ENCODE results near the gene TLX1.

TLX1 gene

DNA sequence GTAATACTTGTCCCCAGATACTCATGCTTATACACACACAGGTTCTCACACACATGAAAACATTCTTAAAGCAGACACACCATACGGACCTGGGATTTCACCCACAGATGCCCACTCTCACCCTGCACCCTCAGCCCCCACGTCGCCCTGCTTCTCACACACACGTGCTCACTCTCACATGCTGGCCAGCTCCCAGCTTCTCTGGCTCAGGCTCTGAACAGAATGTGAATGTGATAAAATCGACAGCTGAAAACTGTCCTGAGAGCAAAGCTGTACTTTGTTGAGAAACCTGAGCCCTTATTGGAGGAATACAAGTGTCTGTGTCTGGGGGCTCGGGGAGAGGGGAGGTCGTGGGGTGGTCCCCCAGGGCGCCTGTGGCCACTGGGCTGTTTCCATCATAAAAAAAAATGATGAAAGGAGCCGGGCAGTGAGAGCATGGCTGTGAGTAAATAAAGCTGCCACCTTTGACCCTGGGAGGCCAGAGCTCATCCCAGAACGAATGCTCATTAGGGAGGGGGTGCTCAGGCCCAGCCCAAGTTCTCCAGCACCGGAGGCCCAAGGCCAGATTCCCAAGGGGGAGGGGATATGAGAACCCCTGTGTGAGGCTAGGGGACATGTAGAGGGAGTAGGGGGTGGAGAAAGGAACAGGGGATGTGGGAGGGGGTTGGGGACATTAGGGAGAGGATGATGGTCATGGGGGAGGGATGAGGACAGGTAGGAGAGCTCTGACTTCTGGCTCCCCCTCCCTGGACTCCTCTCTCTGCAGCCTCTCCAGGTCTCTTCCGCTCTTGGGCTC is 18.1 kb upstream of the TLX1 start:
- DNase-seq (ENCODE audit: low spot score), result no peak

DNA sequence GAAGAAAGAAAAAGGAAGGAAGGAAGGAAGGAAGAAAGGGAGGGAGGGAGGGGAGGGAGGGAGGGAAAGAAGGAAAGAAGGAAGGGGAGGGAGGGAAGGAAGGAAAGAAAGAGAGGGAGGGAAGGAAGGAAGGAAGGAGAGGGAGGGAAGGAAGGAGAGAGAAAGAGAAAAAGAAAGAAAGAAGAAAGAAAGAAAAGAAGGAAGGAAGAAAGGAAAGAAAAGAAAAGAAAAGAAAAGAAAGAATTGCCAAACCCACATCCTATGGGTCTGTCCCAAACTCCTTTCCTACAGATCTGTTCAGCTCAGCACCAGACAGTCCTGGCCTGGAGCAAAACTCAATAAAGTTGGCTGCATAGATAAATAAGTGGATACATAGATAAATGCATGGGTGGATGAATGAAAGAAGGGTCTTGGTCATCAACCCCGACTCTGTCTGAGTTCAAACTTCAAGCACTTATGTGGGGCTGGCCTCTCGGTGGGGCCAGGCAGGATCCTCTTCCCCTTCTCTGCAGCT is 17.2 kb upstream of the TLX1 start:
- DNase-seq (ENCODE audit: low spot score), result no peak

DNA sequence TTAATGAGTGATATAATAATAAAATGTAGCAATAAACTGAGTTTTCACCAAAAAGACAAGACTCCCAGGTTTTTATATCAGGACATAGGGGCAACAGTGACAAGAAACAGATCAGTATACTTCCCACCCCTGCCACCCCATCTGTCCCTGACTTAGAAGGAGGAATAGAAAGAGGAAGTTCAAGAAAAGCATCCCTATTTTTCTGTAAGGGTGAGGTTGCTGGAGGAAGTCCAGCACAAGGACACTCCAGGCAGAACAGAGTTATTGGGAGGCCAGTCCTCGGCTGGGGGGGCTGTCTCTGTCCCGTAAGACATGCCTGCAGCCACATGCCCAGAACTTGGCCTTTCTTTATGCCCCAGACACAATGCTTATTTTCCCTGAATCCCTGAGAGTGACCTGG is 16.5 kb upstream of the TLX1 start:
- DNase-seq (ENCODE audit: low spot score), result peak; percentile 16

DNA sequence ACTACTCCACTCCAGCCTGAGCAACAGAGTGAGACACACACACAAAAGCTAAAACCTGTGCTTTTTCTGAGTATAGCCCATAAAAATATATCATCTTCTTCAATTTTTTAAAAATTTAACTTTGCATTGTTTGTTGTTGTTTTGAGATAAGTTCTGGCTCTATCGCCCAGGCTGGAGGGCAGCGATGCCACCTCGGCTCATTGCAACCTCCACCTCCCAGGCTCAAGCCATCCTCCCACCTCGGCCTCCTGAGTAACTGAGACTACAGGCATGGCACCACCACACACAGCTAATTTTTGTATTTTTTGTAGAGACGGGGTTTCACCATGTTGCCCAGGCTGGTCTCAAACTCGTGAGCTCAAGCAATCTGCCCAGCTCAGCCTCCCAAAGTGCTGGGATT is 14.3 kb upstream of the TLX1 start:
- DNase-seq (ENCODE audit: low spot score), result no peak

DNA sequence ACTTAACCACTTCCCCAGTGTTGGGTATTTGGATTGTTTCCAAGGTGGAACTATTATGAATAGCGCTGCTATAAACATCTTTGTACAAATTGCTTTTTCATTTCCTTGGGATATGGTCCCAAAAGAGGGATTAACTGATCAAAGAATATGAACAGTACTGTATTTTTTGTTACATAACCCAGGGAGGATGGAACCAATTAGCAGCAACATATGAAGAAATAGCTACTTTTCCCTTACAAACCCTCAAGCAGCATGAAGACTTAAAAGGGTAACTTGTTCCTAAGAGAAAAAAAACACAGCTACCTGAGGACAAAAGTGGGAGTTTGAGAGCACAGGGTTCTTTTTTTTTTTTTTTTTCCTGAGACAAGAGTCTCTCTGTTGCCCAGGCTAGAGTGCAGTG is 13.1 kb upstream of the TLX1 start:
- no peak for DNase-seq (ENCODE audit: low spot score)

DNA sequence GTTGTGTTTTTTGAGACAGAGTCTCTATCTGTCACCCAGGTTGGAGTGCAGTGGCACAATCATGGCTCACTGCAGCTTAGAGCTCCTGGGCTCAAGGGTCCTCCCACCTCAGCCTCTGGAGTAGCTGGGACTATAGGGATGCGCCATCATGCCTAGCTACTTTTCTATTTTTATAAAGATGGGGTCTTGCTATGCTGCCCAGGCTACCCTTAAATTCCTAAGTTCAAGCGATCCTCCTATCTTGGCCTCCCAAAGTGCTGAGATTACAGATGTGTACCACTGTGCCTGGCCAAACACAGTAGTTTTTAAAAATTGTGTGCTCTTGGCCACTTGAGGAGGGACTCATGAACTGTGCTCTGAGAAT is 10.6 kb upstream of the TLX1 start:
- no peak for DNase-seq (ENCODE audit: low spot score)

DNA sequence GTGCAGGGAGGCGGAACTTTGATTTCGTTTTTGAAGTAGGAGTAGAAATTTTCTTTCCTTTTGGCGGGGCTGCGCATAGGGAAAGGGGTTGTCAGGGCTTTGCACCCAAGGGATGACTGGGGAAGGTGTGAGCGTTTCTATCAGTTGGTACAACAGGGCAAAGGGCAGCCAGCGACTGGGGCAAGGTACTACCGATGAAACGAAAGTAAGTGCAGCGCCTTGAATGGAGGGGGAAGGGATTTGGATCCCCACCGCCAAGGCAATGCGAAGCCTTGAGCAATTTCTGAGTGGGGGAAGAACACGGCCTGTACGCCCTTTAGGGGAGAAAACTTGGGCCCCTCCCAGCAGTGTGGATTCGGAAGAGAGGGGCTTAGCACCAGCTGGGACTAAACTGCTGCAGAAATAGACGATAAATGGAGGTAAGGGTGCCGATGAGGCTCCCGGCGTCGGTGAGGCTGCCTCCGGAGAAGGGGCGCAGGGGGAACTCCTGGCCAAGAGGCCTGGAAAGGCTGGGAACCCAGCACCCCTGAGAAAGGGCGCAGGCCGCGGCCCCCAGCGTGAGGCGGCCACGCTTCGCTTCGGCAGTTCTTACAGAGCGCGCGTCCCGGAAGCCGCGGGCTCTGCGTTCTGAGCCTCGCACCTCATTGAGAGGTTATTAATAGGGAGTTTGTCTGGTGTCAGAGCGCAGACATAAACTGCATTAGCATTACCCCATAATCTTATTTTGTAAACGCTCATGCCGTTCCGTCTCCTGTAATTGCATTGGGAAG is 10.0 kb upstream of the TLX1 start:
- no peak for DNase-seq (ENCODE audit: low spot score)

DNA sequence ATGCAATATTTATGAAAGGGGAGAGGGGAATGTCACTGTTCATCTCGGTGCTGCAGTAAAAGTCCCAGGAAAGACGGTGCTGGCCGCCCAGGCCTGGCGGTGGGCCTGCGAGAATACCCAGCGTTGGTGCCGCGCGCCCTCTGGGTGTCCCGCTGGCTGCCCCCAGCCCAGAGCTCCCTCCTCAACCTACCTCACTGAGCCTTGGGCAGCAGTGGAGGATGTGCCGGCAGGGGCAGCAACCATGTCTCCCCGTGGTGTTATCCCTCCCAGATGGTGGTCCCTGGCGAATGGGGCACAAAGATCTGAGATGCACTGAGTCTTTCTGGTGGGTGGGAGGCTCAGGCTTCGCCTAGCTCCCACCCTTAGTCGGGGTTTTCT is 9.5 kb upstream of the TLX1 start:
- no peak for DNase-seq (ENCODE audit: low spot score)

DNA sequence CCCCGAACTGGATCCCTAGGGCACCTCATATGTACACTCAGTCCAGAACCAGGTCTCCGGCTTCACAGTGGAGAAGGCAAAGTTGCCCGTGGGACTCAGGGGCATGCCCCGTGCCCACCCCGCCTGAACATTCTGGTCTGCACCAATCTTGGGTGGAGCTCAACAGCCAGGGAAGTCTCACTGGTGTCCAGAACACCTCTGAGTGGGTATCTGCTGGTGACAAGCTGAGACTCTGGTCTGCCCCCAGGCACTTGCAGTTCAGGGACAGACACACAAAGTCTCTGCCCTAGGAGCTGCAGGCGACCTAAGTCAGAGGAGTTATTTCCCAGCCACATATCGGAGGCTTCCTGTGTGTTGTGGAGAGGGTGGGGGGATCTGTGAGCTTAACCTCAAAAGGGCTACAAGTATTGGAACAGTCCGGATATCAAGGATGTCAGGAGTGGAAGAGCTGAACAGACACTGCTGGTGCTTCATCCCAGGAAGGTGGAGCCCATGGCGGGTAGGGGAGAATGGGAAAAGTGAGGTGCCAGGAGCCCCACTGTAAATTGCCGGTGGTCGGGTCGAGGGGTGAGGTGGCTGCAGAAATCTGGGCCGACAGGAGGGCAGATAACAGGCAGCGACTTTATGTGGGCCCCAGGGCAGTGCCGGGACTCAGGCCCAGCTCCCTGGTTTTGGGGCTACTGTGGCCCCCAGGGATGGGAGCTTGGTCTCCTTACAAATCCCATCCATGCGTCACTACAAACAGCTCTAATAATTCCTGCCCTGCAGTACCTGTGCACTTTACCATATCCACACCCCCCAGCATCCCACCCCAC is 8.6 kb upstream of the TLX1 start:
- DNase-seq (ENCODE audit: low spot score), result no peak

DNA sequence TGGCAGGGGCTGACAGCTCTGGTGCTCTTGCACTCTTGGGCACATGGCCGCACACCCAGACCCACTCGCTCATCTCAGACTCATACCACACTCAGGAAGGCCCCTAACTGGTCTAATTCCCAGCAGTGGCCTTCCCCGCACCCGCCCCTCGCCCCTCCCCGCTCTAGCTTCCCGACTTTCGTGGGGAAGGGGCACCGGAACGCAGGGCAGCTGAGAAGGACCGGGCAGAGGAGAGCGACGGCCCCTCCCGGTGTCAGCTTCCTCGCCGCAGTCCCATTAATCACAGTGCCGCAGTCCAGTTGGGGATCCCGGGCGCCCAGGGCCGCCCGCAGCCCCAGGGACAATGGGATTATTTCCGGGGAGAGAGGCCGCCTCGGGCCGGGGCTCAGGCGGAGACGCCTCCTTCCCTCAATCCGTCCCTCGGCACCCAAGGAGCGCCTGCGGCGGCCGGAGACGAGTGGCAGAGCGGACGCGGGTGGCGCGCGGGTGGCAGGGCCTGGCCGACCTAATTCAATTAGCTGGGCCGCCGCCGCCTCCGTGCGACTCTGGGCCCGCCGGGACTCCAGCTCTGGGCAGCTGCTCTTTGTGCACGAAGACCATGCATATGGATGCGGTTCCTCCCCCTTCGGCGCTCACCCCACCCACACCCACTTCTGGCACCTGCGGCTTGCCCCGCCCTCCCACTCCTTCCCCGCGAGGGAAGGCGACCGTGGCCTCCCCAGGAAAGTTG is 7.8 kb upstream of the TLX1 start:
- no peak for DNase-seq (ENCODE audit: low spot score)

DNA sequence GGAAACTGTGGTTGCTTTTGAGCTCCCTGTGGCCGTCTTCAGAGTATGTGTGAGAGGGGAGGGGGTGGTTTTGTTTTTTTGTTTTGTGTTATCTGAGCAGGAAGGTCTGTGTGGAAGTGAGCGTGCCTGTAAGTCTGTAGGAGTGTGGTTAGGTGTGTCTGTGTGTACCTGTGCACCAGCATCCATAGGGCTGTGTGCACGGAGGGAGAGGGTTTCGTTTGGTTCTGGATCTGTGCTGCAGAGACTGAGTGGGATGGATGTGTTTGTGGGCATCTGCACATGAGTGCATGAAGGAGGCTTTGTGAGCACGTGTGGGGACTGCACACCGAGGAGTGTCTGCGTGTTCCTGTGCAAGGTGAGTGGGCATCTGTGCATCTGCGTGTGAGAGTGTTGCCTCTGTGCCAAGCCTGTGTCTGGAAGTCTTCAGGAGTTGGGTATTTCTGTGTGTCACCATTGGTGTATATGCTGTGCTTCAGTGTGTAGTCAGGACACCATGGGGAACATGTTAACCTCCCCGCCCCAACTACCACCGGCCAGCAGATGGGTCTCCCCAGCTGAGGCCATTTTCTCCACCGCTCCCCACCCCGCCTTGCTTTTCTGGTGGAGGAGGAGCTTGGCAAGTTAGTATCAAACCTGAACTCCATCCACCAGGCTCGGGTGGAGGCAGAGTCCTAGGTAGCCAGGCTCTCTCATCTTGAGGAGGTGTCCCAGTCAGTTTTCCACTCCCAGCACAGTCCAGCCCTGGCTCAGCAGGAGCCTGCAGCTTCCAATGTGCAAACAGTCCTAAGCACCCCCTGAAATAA is 7.1 kb upstream of the TLX1 start:
- no peak for DNase-seq (ENCODE audit: low spot score)

DNA sequence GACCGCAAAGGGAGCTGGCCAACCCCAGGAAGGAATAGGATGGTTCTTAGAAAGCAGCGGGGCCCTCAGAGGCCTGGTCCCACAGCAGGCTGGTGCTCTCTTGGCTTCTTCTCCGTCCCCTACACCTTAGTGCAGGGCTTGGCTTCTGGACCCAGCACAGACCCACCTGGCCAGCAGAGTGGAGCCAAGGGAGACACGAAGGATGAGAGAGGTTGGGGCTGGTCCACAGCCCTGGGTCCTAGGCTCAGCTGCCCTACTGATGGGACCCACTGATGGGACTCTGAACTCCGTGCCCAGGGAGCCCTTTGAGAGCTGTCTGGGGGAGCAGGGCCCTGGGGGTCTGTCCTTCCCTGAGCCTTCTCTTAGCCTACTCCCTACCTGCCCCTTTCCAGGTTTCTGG is 6.2 kb upstream of the TLX1 start:
- DNase-seq (ENCODE audit: low spot score), result no peak

DNA sequence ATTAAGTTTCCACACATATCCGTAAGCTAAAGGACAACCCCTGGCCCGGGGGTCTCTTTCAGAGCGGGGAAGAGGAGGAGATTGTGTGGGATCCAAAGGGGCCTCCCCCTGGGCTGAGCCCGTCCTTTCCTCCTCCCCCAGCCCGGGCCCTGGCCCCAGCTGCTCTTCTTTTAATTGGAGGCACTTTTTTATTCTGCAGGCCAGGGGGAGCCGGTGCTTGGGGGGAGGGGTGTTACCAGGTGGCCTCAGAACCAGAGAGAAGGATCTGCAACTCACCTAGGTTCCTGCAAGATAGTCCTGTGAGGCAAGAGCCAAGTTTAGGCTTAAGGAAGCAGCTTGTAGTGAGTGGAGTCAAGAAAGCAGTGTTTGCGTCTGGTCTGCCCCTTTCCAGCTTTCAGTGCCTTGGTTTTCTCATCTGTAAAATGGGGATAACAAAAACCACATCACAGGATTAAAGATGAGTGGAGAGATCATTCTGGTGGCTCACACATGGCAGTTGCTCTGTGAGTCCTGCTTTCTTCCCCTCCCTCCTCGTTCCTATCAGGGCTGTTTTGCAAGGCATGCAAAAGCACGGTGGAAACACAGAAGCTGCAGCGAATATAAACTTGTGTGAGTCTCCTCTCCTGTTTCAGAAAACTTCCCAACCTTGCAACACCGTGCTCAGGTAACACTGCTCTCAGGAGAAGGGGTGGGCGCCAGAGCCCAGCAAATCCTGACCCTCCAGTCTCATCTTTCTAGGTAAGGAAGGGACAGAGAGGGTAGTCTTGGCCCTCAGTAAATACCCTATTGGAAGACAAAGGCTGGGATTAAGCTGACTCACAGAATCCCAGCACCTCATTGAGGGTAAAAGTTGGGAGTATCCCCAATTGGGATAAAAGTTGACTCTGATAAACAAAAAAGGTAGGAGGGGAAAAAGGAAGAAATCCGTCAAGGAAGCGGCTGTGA is 4.1 kb upstream of the TLX1 start:
- DNase-seq (ENCODE audit: low spot score), result no peak

DNA sequence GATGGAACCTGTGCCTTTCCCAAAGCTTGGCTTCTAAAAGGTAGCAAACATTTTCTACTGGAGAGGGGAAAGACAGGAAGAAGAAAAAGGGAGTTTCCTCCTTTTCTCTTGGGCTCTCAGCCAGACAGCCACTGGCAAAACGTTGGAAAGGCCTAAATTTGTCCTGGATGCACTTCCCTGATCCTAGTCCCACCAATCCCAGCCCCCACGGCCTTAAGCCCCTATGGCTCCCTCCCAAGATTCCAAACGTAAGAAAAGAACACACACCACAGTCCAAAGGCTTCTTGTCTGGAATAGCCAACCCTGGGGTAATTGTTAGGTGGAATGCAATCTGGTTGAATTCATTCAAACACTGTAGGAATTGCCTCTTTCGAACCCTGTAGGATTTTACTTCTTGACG is 959 bp upstream of the TLX1 start:
- no peak for DNase-seq (ENCODE audit: low spot score)

DNA sequence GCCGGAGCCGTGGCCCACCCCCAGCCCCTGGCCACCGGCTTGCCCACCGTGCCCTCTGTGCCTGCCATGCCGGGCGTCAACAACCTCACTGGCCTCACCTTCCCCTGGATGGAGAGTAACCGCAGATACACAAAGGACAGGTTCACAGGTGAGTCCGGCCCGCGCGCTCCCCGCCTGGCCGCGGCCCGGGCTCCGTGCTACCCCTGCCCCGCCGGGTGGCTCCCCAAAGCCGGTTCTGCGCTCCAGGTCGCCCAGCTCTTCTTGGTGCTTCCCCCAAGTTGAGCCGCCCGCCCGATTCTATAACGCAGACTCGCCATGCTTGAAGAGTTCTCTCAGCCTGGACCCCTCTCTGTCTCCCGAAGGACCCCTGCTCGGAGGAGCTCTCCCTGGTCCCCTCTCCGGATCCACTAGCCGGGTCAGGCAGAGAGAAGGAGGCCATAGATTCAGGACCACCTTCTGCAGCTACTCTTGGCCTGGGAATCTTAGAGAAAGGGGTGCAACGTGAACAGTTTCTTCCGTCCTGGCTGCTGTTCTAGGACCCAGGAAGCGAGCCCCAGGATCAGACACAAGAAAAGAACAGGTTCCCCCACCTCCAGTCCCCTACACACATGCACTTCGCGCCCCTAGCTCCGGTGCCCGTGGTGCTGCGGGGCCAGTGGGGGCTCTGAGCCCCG is 999 bp downstream of the TLX1 start:
- DNase-seq (ENCODE audit: low spot score), result no peak

DNA sequence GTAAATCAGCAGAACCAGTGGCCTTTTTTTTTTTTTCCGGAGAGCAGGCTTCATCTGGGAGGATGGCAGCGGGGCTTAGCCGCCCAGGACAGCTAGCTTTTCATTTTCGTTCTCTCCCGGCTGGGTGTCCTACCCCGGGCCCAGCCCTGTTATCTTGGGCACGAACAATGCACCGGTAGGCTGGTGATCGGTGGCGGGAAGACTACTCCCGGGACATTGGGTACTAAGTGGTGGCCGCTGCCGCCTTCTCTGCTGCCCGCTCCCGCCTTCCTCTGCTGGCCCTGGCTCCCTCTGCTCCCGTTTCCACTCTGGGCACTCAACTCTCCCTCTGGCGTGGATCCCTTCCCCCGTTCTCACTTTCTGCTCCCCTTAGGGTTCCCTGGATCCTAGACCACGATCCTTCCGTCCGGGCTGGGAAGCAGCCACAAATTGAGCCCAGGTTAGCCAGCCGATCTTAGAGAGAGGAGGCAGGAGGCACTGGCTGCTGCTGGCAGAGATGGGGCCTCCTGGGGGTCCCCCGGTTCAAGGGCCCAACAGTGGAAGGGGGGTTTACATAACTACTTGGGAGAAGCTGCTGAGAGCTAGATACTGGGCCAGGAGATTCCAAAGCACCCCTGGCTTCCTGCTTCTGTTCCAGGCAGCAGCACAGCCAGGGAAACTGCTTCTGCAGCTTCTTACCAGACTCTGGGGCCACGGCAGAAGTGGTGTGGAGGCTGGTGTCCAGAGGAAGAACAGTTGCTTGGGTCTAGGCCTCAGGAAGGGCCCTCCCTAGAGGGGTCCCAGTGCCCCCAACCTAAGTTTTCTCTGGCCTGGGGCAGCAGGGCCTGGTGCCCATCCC is 1.8 kb downstream of the TLX1 start:
- no peak for DNase-seq (ENCODE audit: low spot score)

DNA sequence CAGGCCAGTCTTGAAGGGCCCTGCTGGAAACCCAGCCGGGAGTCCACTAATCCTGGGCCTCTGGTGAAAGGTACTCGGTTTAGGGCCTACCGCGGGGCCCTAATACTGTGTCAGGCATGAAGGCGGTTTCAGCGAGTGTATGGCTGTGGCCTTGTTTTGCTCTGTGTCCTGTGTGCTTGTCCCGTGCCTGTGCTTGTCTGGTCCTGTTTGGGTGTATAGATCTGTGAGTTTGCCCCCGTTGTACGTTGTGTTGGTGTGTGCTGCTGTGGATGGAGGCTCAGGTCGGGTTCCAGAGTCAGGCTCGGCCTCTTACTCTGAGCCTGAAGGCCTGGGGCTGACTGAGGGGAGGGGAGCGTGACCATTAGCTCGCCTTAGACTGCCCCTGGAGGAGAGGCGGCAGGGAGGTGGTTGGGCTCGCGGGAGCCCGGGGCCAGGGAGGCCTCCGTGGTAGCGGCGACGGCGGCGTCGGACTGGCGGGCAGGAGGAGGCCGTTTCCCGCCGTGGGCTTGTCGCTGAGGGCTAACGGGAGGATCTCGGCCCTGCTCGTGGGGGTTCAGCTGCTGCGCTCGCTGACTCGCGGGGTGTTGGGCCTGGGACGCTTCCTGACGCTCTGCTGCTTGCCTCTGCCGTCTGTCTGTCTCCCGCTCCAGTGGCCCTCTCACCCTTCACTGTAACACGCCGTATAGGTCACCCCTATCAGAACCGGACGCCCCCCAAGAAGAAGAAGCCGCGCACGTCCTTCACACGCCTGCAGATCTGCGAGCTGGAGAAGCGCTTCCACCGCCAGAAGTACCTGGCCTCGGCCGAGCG is 2.6 kb downstream of the TLX1 start:
- DNase-seq (ENCODE audit: low spot score), result no peak
